ENCODE results near the gene RRP7A.
"Not testable (repeated sequence)": the region's sequence is repeated elsewhere in the genome, so short reads cannot be mapped to it uniquely, and the experiment has no call there.

RRP7A gene

GRCh38 chr22:42535082-42535731 lies 15.6 kb upstream of the RRP7A start:
- DNase-seq: not testable (repeated sequence)

- DNase-seq: no peak
These were observed 14.0 kb upstream of the RRP7A start for GRCh38 chr22:42533638-42533977.

- DNase-seq: not testable (repeated sequence)
These were observed 11.9 kb upstream of the RRP7A start for GRCh38 chr22:42531401-42532084.

- not testable (repeated sequence) for DNase-seq
These were observed 9.8 kb upstream of the RRP7A start for GRCh38 chr22:42529435-42529834.

GRCh38 chr22:42528591-42529307 lies 9.2 kb upstream of the RRP7A start:
- no peak for DNase-seq

GRCh38 chr22:42522546-42522945 lies 3.0 kb upstream of the RRP7A start:
- no peak for DNase-seq

- DNase-seq: no peak
These were observed 1.6 kb upstream of the RRP7A start for GRCh38 chr22:42521228-42521546.

- not testable (repeated sequence) for DNase-seq
These were observed 715 bp downstream of the RRP7A start for GRCh38 chr22:42518638-42519524.

- DNase-seq: not testable (repeated sequence)
These were observed 2.5 kb downstream of the RRP7A start for GRCh38 chr22:42517103-42517502.

GRCh38 chr22:42515896-42516295 lies 3.7 kb downstream of the RRP7A start:
- no peak for DNase-seq

GRCh38 chr22:42515304-42515703 lies 4.3 kb downstream of the RRP7A start:
- DNase-seq: not testable (repeated sequence)

GRCh38 chr22:42514331-42514730 lies 5.3 kb downstream of the RRP7A start:
- DNase-seq: not testable (repeated sequence)

- DNase-seq: not testable (repeated sequence)
These were observed 7.2 kb downstream of the RRP7A start for GRCh38 chr22:42512273-42512990.

GRCh38 chr22:42511401-42511891 lies 8.2 kb downstream of the RRP7A start:
- no peak for DNase-seq

- DNase-seq: no peak
These were observed 10.0 kb downstream of the RRP7A start for GRCh38 chr22:42509548-42509947.

GRCh38 chr22:42508975-42509364 lies 10.6 kb downstream of the RRP7A start:
- DNase-seq: not testable (repeated sequence)

GRCh38 chr22:42508327-42508974 lies 11.1 kb downstream of the RRP7A start:
- DNase-seq: not testable (repeated sequence)

- DNase-seq: no peak
These were observed 18.8 kb downstream of the RRP7A start for GRCh38 chr22:42500836-42501179.

GRCh38 chr22:42500161-42500835 lies 19.3 kb downstream of the RRP7A start:
- DNase-seq: peak; percentile 81

GRCh38 chr22:42499773-42500160 lies 19.8 kb downstream of the RRP7A start:
- not testable (repeated sequence) for DNase-seq

GRCh38 chr22:42495533-42496141 lies 24.0 kb downstream of the RRP7A start:
- DNase-seq: peak; percentile 17
